Esophagus muscularis mucosa (tissue), 4 donors: Measurements from ENCODE around the gene AFAP1. TPM values are rescaled to one million over a fixed set of nuclear protein-coding genes. Genes with fewer than 3 reads are reported as not detected.

Experiments used
- DNase-seq: peaks from one replicate; pipeline ENCODE4 v3.0.0-alpha.2; 2017; ENCODE audit errors: extremely low spot score
- H3K27ac ChIP-seq, 4 donors: fragments of 200-600 bp; sonication (generic); replicated peaks in 1 of 4; 1 replicate in 3 of 4; 2 replicates in 1 of 4; pipeline ENCODE4 v1.5.1; 2016 to 2019; ENCODE audit warnings: mild to moderate bottlenecking in 1 of 4
- H3K27me3 ChIP-seq, 4 donors: fragments of 200-600 bp; sonication (generic); one replicate each; pipeline versions ENCODE4 v1.5.1 to v1.6.0; 2016 to 2019
- H3K36me3 ChIP-seq, 4 donors: fragments of 200-600 bp; sonication (generic); one replicate each; pipeline ENCODE4 v1.5.1; 2016 to 2019
- H3K4me1 ChIP-seq, 4 donors: fragments of 200-600 bp; sonication (generic); one replicate each; pipeline ENCODE4 v1.5.1; 2016 to 2019
- H3K4me3 ChIP-seq, 4 donors: fragments of 200-600 bp; sonication (generic); 1 replicate in 2 of 4; 2 replicates in 2 of 4; pipeline ENCODE4 v1.5.1; 2016 to 2019; ENCODE audit warnings: mild to moderate bottlenecking in 4 of 4, moderate library complexity in 1 of 4
- H3K9me3 ChIP-seq, 4 donors: fragments of 200-600 bp; sonication (generic); 1 replicate in 3 of 4; 2 replicates in 1 of 4; pipeline ENCODE4 v1.5.1; 2016 to 2019
- EP300 ChIP-seq: sonication (generic); formaldehyde crosslinking; IDR thresholded peaks from one replicate; pipeline ENCODE4 v1.6.1; 2017; ENCODE audit warnings: antibody characterized with exemption
- POLR2A ChIP-seq: fragments of 450-650 bp; IDR thresholded peaks from one replicate; pipeline ENCODE4 v1.6.1; 2017; ENCODE audit warnings: antibody characterized with exemption, moderate library complexity, mild to moderate bottlenecking, low read depth
- POLR2AphosphoS5 ChIP-seq, 2 donors: sonication (generic); formaldehyde crosslinking; IDR thresholded peaks; one replicate each; pipeline ENCODE4 v1.6.1; 2017; ENCODE audit warnings: antibody characterized with exemption in 2 of 2
- WGBS: methylation state at CpG from one replicate; pipeline ENCODE4 v1.1.5; 2018; 5-methylcytosine and 5-hydroxymethylcytosine counted together
- intact Hi-C: fragments of 100-400 bp; cut with DNase I; formaldehyde crosslinking; loops from one replicate; pipeline ENCODE4 v1.15.1; 2023
- total RNA-seq, 4 donors: library from RNA; depleted of rRNA; stranded (reverse); fragments of >200 nt; gene quantifications; one replicate each; pipeline versions ENCODE4 v1.1.0 to v1.2.1, GENCODE V29; 2016
- TF ChIP-seq, protein P1 (sequence below), 3 experiments: fragments of 200-600 bp in 2 of 3; fragments of 450-650 bp in 1 of 3; sonication (generic) in 2 of 3; IDR thresholded peaks; one replicate each; pipeline ENCODE4 v1.5.1; 2017 to 2019; ENCODE audit warnings: antibody characterized with exemption in 3 of 3, mild to moderate bottlenecking in 2 of 3, moderate library complexity in 1 of 3

The AFAP1 gene
- total RNA-seq, 4 donors from 2014 or later = 37.8 to 71.3 (median 50.9) TPM

DNA sequence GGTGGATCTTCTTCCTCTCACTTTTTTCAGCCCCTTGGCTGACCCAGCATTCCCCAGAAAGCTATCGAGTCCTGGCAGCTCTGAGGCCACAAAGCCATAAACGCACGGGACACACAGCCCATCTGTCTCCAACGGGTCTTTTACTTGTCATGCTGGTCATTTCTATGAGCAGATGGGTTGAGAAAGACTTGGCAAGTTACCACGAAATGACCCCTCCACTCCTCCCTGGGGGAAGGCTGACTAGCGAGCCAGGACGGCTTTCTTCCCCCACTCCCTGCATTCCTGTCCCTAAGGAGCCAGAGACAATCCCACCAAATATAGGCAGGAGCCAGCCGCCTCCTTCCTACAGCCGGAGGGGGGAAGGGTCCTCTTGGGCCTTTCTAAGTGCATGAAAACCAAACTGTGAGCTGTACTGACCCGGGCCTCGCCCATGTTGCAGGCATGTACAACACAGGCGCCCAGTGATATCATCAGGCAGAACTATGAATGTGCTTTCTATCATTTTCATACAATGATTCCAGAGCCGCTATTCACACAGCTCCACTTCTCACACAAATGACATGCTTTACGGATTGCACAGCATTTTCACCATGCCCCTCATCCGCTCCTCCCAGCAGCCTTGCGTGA lies 28.6 kb downstream of the AFAP1 start:
- Histone ChIP-seq H3K4me3 (peak overlapping the region; percentile 27 to 48 (median 30)), H3K27ac (peak overlapping the region; percentile 88 to 92 (median 90)), H3K4me1 (peaks cover 18 to 89% (median 77%) of the 10 kb centered on the region in 4 donors), H3K27me3 (no peaks in the 10 kb centered on the region), H3K36me3 (no peaks in the 10 kb centered on the region), H3K9me3 (no peaks in the 10 kb centered on the region)
- 28% methylated on average over 16 of the region's 16 CpGs for WGBS
- intact Hi-C loops = no loop called here
- TF ChIP-seq POLR2A (no peak), POLR2AphosphoS5 (IDR thresholded peaks at IDR 0.05) (peak in 1 of 2 donors; percentile 48)
- DNase-seq = no peak

DNA sequence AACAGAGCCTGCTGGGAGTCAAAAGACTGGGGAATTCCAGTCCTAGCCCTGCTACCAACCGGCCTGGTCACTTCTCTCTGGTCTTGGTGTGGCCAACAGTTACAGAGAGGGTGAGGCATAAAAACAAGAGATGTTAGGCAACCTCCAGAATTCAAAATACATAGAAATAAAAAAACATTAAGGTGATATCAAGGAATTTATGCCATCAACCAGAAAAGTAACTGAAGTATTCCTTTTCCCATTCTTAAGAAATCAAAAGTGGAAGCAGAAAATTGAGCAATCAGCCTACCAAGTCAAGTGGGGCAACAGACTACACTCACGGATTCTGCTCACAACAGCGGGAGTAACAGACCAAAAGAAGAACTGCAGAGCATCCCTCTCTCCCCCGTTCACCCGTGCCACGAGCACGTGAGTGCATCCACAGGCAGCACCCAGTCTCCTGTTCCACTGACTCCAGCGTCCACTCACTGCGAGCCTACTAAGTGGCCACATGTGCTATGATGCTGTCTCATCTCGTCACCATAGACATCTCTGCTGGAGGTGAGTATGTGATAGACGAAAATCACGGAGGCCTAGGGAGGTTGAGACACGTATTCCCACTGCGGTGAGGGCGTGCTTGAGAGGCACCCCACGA lies 29.3 kb downstream of the AFAP1 start:
- H3K27ac ChIP-seq = peak overlapping the region; percentile 88 to 92 (median 90)
- peaks cover 25 to 89% (median 78%) of the 10 kb centered on the region in 4 donors for H3K4me1 ChIP-seq
- H3K4me3 ChIP-seq = peak overlapping the region; percentile 27 to 48 (median 30)
- WGBS = 56% methylated on average over 16 of the region's 16 CpGs
- intact Hi-C loops = no loop called here
- no peaks in the 10 kb centered on the region for H3K27me3 ChIP-seq
- TF ChIP-seq POLR2A = no peak
- no peak for TF ChIP-seq EP300
- TF ChIP-seq, protein P1, sequence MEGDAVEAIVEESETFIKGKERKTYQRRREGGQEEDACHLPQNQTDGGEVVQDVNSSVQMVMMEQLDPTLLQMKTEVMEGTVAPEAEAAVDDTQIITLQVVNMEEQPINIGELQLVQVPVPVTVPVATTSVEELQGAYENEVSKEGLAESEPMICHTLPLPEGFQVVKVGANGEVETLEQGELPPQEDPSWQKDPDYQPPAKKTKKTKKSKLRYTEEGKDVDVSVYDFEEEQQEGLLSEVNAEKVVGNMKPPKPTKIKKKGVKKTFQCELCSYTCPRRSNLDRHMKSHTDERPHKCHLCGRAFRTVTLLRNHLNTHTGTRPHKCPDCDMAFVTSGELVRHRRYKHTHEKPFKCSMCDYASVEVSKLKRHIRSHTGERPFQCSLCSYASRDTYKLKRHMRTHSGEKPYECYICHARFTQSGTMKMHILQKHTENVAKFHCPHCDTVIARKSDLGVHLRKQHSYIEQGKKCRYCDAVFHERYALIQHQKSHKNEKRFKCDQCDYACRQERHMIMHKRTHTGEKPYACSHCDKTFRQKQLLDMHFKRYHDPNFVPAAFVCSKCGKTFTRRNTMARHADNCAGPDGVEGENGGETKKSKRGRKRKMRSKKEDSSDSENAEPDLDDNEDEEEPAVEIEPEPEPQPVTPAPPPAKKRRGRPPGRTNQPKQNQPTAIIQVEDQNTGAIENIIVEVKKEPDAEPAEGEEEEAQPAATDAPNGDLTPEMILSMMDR (IDR thresholded peaks at IDR 0.05) = no peak
- TF ChIP-seq POLR2AphosphoS5 (IDR thresholded peaks at IDR 0.05) = peak; percentile 27 to 53
- no peaks in the 10 kb centered on the region for H3K9me3 ChIP-seq
- no peak for DNase-seq
- no peaks in the 10 kb centered on the region for H3K36me3 ChIP-seq

DNA sequence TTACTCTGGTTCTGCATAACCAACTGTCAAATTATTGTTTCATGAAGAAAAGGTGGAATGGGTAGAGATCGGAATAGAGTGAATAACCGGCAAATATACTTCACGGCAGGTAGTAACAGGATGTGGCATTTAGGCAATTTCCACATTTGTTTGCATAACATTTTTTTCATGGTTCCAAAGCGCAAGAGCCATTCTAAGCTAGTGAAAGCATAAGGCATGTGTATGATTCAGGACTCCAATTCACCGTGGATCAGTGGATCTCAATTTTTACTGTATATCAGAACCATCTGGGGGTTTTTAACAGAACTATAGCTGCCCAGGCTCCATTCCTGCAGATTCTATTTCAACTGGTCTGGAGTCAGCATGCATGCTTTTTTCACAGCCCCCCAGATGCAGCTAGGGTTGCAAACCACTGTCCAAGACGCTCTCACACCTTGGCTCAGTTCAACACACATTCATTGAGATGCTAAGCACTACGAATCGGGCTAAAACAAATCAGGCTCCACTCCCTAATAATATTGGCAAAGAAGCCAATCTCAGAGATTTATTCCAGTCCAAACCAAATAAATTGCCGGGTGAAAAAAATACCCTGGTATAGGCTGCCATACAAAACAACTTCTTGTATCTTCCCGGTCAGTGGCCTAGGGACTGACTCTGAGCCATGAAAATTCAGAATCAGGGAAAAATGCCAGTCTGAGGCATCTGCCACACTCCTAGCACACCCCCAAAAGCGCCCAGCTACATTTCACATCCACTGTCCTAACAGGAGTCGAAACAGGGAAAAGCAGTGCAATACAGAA lies 30.0 kb downstream of the AFAP1 start:
- Histone ChIP-seq H3K9me3 (no peaks in the 10 kb centered on the region), H3K27me3 (no peaks in the 10 kb centered on the region), H3K27ac (peak overlapping the region; percentile 88 to 92 (median 90)), H3K36me3 (no peaks in the 10 kb centered on the region), H3K4me1 (peaks cover 29 to 92% (median 82%) of the 10 kb centered on the region in 4 donors), H3K4me3 (peak overlapping the region; percentile 27 to 48 (median 30))
- WGBS = 60% methylated on average over 12 of the region's 12 CpGs
- intact Hi-C loops = no loop called here
- no peak for DNase-seq
- no peak for TF ChIP-seq POLR2AphosphoS5 (IDR thresholded peaks at IDR 0.05)

DNA sequence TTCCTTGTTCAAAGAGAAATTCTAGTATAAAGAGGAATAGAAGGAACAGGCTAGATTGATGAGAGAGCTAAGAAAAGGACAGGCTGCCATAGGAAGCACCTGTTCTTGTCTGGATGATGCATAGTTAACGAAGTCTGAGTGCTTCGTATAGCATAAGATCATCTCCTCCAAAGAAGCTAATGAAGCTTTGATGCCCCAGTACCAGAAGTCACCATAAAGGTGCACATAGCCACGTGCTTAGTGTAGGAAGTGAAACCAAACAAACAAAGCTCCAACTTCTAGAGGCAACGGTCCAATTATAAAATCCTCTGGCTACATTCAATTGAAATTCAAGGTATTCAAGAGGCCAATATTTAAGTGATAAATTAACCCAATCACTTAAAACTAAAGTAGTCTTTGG lies 31.0 kb downstream of the AFAP1 start:
- Histone ChIP-seq H3K4me3 (no peak overlapping the region), H3K4me1 (peaks cover 39 to 96% (median 92%) of the 10 kb centered on the region in 4 donors), H3K27ac (peak overlapping the region; percentile 0 to 92 (median 83)), H3K36me3 (no peaks in the 10 kb centered on the region), H3K9me3 (no peaks in the 10 kb centered on the region), H3K27me3 (no peaks in the 10 kb centered on the region)
- intact Hi-C loops = no loop called here
- TF ChIP-seq, protein P1 (IDR thresholded peaks at IDR 0.05) = no peak
- TF ChIP-seq POLR2A (no peak), POLR2AphosphoS5 (IDR thresholded peaks at IDR 0.05) (no peak), EP300 (no peak)
- WGBS = 36% methylated on average over 4 of the region's 4 CpGs
- DNase-seq = no peak

DNA sequence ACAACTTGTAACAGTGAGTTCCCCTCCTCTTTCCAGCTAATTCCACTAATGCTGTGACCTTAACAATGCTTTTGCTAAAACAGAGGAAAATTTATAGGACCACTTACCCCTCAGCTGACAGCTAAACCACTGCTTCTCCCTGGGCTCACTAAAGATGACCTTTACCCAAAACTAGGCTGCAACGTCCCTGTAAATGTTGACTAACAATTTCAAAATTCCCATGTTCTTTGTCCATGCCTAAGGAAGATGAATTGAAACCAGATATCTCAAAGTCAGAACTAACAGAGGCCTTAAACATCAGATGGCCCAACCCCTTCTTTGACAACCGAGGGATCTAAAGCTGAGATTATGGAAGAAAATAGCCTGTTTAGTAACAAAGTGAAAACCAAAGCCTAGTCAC lies 32.5 kb downstream of the AFAP1 start:
- 62% methylated on average over 2 of the region's 2 CpGs for whole genome bisulfite sequencing
- Histone ChIP-seq H3K4me3 (no peak overlapping the region), H3K36me3 (no peaks in the 10 kb centered on the region), H3K27ac (peak overlapping the region; percentile 73 to 92 (median 83)), H3K27me3 (no peaks in the 10 kb centered on the region), H3K4me1 (peaks cover 49 to 100% (median 97%) of the 10 kb centered on the region in 4 donors), H3K9me3 (no peaks in the 10 kb centered on the region)
- TF ChIP-seq, protein P1 (IDR thresholded peaks at IDR 0.05) = no peak
- TF ChIP-seq POLR2A = no peak
- TF ChIP-seq POLR2AphosphoS5 (IDR thresholded peaks at IDR 0.05) = no peak
- TF ChIP-seq EP300 = no peak
- DNase-seq = no peak
- intact Hi-C loops = no loop called here
